Measurements from ENCODE around the gene FBXL16.

Gene FBXL16

DNA sequence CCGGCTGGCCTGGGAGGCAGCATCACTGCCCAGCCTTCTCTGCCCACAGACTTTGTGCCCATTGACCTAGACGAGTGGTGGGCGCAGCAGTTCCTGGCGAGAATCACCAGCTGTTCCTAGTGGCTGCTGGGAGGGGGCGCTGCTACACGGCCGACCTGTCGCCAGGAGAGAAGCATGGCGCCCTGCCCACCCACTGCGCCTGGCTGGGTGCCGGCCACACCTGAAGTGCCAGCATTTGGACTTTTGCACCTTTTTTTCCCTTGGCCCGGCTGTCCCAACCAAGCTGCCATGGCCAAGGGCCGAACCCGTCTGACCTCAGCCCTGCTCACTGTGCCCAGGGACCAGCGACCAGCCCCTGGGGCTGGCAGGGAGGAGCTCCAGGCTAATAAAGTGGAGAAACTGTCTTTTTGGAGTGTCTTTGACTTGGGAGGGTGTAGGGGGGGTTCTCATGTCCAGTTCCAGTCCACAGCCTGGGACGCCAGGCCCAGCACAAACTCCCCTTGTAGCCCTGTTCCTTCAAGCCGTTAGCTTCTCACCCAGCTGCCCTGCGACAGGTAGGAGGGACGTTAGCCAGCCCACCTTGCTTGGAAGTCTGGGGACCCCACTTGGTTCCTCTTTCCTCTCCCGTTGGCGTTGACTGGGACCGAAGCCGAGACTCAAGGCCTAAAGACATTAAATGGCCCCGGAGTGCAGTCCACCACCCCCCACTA lies 57.4 kb downstream of the FBXL16 start (continued):
- TF ChIP-seq KLF7 (tag by site-specific recombination; IDR thresholded peaks at IDR 0.05; ENCODE audit: borderline replicate concordance), result peak; percentile 72
- peak; percentile 58; the same call in 1 of the 2 replicates for TF ChIP-seq ZNF423 (tag by site-specific recombination; IDR thresholded peaks at IDR 0.05)
- TF ChIP-seq, protein P1, sequence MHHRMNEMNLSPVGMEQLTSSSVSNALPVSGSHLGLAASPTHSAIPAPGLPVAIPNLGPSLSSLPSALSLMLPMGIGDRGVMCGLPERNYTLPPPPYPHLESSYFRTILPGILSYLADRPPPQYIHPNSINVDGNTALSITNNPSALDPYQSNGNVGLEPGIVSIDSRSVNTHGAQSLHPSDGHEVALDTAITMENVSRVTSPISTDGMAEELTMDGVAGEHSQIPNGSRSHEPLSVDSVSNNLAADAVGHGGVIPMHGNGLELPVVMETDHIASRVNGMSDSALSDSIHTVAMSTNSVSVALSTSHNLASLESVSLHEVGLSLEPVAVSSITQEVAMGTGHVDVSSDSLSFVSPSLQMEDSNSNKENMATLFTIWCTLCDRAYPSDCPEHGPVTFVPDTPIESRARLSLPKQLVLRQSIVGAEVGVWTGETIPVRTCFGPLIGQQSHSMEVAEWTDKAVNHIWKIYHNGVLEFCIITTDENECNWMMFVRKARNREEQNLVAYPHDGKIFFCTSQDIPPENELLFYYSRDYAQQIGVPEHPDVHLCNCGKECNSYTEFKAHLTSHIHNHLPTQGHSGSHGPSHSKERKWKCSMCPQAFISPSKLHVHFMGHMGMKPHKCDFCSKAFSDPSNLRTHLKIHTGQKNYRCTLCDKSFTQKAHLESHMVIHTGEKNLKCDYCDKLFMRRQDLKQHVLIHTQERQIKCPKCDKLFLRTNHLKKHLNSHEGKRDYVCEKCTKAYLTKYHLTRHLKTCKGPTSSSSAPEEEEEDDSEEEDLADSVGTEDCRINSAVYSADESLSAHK (tag by site-specific recombination; IDR thresholded peaks at IDR 0.05), result peak; percentile 84
- no peak for TF ChIP-seq ZNF664 (tag by site-specific recombination; IDR thresholded peaks at IDR 0.05)
- TF ChIP-seq, protein P2, sequence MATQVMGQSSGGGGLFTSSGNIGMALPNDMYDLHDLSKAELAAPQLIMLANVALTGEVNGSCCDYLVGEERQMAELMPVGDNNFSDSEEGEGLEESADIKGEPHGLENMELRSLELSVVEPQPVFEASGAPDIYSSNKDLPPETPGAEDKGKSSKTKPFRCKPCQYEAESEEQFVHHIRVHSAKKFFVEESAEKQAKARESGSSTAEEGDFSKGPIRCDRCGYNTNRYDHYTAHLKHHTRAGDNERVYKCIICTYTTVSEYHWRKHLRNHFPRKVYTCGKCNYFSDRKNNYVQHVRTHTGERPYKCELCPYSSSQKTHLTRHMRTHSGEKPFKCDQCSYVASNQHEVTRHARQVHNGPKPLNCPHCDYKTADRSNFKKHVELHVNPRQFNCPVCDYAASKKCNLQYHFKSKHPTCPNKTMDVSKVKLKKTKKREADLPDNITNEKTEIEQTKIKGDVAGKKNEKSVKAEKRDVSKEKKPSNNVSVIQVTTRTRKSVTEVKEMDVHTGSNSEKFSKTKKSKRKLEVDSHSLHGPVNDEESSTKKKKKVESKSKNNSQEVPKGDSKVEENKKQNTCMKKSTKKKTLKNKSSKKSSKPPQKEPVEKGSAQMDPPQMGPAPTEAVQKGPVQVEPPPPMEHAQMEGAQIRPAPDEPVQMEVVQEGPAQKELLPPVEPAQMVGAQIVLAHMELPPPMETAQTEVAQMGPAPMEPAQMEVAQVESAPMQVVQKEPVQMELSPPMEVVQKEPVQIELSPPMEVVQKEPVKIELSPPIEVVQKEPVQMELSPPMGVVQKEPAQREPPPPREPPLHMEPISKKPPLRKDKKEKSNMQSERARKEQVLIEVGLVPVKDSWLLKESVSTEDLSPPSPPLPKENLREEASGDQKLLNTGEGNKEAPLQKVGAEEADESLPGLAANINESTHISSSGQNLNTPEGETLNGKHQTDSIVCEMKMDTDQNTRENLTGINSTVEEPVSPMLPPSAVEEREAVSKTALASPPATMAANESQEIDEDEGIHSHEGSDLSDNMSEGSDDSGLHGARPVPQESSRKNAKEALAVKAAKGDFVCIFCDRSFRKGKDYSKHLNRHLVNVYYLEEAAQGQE (tag by site-specific recombination; IDR thresholded peaks at IDR 0.05), result no peak
- no peak for TF ChIP-seq TRIM28 (IDR thresholded peaks at IDR 0.05; ENCODE audit: borderline replicate concordance, low read length)
- TF ChIP-seq EGR2 (tag by site-specific recombination; IDR thresholded peaks at IDR 0.05; ENCODE audit: low read depth), result peak; percentile 69
- TF ChIP-seq, protein P3, sequence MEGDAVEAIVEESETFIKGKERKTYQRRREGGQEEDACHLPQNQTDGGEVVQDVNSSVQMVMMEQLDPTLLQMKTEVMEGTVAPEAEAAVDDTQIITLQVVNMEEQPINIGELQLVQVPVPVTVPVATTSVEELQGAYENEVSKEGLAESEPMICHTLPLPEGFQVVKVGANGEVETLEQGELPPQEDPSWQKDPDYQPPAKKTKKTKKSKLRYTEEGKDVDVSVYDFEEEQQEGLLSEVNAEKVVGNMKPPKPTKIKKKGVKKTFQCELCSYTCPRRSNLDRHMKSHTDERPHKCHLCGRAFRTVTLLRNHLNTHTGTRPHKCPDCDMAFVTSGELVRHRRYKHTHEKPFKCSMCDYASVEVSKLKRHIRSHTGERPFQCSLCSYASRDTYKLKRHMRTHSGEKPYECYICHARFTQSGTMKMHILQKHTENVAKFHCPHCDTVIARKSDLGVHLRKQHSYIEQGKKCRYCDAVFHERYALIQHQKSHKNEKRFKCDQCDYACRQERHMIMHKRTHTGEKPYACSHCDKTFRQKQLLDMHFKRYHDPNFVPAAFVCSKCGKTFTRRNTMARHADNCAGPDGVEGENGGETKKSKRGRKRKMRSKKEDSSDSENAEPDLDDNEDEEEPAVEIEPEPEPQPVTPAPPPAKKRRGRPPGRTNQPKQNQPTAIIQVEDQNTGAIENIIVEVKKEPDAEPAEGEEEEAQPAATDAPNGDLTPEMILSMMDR (tag by site-specific recombination; IDR thresholded peaks at IDR 0.05), result peak; percentile 94
- TF ChIP-seq, protein P4, sequence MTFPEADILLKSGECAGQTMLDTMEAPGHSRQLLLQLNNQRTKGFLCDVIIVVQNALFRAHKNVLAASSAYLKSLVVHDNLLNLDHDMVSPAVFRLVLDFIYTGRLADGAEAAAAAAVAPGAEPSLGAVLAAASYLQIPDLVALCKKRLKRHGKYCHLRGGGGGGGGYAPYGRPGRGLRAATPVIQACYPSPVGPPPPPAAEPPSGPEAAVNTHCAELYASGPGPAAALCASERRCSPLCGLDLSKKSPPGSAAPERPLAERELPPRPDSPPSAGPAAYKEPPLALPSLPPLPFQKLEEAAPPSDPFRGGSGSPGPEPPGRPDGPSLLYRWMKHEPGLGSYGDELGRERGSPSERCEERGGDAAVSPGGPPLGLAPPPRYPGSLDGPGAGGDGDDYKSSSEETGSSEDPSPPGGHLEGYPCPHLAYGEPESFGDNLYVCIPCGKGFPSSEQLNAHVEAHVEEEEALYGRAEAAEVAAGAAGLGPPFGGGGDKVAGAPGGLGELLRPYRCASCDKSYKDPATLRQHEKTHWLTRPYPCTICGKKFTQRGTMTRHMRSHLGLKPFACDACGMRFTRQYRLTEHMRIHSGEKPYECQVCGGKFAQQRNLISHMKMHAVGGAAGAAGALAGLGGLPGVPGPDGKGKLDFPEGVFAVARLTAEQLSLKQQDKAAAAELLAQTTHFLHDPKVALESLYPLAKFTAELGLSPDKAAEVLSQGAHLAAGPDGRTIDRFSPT (tag by site-specific recombination; IDR thresholded peaks at IDR 0.05), result peak; percentile 95
- TF ChIP-seq ZNF555 (tag by site-specific recombination; conservative IDR thresholded peaks at IDR 0.05), result no peak

DNA sequence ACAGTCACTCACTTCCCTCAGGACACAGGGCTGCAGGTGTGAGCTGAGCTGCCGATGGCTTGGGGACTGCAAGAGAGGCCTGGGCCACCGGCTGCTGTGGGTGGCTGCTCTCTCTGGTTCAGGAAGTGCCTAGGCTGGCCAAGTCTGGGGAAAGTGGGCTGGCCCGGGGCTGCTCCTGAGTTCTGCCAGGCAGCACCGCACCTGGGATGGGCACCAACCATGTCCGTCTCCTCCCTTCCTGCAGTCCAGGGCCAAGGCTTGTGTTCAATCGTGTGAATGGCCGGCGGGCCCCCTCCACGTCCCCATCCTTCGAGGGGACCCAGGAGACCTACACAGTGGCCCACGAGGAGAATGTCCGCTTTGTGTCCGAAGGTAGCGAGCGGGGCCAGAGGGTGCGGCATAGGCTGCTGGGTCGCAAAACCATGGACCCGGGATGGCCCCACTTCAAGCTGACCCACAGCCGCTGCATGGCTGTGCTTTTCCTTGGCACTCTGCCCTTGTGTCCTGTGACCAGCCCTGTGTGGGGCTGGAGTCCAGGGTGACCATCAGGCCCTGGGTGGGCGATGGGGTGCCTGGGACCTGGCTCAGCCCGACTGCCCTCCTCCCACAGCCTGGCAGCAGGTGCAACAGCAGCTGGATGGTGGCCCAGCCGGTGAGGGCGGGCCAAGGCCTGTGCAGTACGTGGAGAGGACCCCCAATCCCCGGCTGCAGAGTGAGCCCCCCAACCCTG lies 58.3 kb downstream of the FBXL16 start:
- Histone ChIP-seq H3K4me1 (ENCODE audit: control insufficient read depth, insufficient read depth, low read length) (peaks cover 5% of the 10 kb centered on the region; the same call in 1 of the 2 replicates), H3K27ac (ENCODE audit: extremely low read depth, low read depth, low read length) (no peak overlapping the region), H3K4me3 (ENCODE audit: low read depth, low read length) (no peak overlapping the region), H3K36me3 (ENCODE audit: control insufficient read depth in 2 of 2, insufficient read depth in 1 of 2, low read length in 2 of 2) (peaks cover 0 to 15% of the 10 kb centered on the region in 2 experiments; a peak in 2 of 3 replicates), H3K9me3 (ENCODE audit: control insufficient read depth, insufficient read depth, low read depth, low read length) (no peaks in the 10 kb centered on the region)
- TF ChIP-seq ZNF670 (tag by site-specific recombination; IDR thresholded peaks at IDR 0.05; ENCODE audit: low read depth) (no peak), ZNF202 (tag by site-specific recombination; IDR thresholded peaks at IDR 0.05; ENCODE audit: borderline replicate concordance) (no peak), ZNF654 (tag by site-specific recombination; IDR thresholded peaks at IDR 0.05; ENCODE audit: low read depth) (no peak), ZNF600 (tag by site-specific recombination; IDR thresholded peaks at IDR 0.05) (peak; percentile 45; the same call in 1 of the 2 replicates), ZNF664 (tag by site-specific recombination; IDR thresholded peaks at IDR 0.05) (no peak), ZBTB17 (tag by site-specific recombination; IDR thresholded peaks at IDR 0.05) (peak; percentile 11; the same call in 1 of the 2 replicates), YY2 (tag by site-specific recombination; IDR thresholded peaks at IDR 0.05) (no peak), ZNF211 (tag by site-specific recombination; IDR thresholded peaks at IDR 0.05; ENCODE audit: low read depth) (no peak), BCL11B (tag by site-specific recombination; IDR thresholded peaks at IDR 0.05; ENCODE audit: low read depth) (peak; percentile 64; the same call in 1 of the 2 replicates)
- TF ChIP-seq, protein P5, sequence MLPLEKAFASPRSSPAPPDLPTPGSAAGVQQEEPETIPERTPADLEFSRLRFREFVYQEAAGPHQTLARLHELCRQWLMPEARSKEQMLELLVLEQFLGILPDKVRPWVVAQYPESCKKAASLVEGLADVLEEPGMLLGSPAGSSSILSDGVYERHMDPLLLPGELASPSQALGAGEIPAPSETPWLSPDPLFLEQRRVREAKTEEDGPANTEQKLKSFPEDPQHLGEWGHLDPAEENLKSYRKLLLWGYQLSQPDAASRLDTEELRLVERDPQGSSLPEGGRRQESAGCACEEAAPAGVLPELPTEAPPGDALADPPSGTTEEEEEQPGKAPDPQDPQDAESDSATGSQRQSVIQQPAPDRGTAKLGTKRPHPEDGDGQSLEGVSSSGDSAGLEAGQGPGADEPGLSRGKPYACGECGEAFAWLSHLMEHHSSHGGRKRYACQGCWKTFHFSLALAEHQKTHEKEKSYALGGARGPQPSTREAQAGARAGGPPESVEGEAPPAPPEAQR (tag by site-specific recombination; IDR thresholded peaks at IDR 0.05), result no peak
- TF ChIP-seq, protein P6, sequence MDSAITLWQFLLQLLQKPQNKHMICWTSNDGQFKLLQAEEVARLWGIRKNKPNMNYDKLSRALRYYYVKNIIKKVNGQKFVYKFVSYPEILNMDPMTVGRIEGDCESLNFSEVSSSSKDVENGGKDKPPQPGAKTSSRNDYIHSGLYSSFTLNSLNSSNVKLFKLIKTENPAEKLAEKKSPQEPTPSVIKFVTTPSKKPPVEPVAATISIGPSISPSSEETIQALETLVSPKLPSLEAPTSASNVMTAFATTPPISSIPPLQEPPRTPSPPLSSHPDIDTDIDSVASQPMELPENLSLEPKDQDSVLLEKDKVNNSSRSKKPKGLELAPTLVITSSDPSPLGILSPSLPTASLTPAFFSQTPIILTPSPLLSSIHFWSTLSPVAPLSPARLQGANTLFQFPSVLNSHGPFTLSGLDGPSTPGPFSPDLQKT (IDR thresholded peaks at IDR 0.05; ENCODE audit: borderline replicate concordance, low read depth, low read length), result no peak
- CTCF ChIA-PET, result interaction anchor here (0.9 to 1.3 kb wide), 3 partner anchors 11 to 25 kb away, joined by 3 to 4 read pairs (median 3); partner anchors contain the start of genes METTL26 and RHOT2
- POLR2A ChIA-PET, result interaction anchor here (1.5 kb wide), 1 partner anchor 11 kb away, joined by 3 read pairs; no protein-coding TSS in a partner anchor

All from HEK293 (cell line).